Measurements from ENCODE around the gene FNIP1. TPM values are rescaled to one million over a fixed set of nuclear protein-coding genes. Genes with fewer than 3 reads are reported as not detected.

The FNIP1 gene
- total and polyA plus RNA-seq, 2 donors from 2014 or later: 2.9 to 31.1 TPM

DNA sequence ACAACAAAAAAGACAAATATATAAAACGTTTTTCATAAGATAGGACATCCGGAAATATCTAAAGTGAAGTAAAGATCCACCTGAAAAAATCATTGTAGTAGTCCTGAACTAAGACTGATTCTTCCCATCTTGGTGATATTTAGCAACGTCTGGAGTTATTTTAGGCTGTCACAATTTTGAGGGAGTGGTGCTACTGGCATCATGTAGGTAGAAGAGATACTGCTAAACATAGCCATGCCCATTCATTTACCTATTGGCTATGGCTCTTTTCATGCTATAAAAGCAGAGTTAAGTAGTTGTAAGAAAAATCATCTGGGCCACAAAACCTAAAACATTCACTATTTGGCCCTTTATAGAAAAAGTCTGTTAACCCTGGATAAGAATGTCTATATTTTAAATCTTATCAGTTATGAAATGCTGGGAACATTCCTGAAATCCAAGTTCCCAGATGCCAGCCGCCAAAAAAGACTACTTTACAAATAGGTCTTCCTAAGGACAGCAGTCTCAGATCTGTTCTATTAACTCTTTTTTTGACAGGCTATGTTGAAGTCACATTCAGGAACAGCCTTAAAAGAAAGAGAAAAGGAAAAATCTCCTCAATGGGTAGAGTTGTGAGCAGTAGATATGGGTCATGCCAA, 188.8 kb downstream of the FNIP1 start:
- Histone ChIP-seq H3K4me1 (ENCODE audit: control insufficient read depth in 2 of 3, insufficient read depth in 2 of 3, low read depth in 1 of 3, low read length in 3 of 3) (peaks cover 0 to 2% (median 0%) of the 10 kb centered on the region in 3 donors), H3K9ac (ENCODE audit: low read length in 3 of 3) (no peak overlapping the region), H3K27me3 (ENCODE audit: control insufficient read depth, insufficient read depth, low read length) (no peaks in the 10 kb centered on the region), H3K9me3 (ENCODE audit: control insufficient read depth in 2 of 3, insufficient read depth in 1 of 3, low read length in 3 of 3) (no peaks in the 10 kb centered on the region), H3K4me3 (ENCODE audit: low read length in 3 of 3) (no peak overlapping the region), H3K36me3 (ENCODE audit: control insufficient read depth in 2 of 3, insufficient read depth in 3 of 3, low read length in 3 of 3) (no peaks in the 10 kb centered on the region), H3K27ac (ENCODE audit: low read depth in 2 of 2, low read length in 2 of 2) (no peak overlapping the region)
- FAIRE-seq (no peak), DNase-seq (no peak)
- TF ChIP-seq, protein P1, sequence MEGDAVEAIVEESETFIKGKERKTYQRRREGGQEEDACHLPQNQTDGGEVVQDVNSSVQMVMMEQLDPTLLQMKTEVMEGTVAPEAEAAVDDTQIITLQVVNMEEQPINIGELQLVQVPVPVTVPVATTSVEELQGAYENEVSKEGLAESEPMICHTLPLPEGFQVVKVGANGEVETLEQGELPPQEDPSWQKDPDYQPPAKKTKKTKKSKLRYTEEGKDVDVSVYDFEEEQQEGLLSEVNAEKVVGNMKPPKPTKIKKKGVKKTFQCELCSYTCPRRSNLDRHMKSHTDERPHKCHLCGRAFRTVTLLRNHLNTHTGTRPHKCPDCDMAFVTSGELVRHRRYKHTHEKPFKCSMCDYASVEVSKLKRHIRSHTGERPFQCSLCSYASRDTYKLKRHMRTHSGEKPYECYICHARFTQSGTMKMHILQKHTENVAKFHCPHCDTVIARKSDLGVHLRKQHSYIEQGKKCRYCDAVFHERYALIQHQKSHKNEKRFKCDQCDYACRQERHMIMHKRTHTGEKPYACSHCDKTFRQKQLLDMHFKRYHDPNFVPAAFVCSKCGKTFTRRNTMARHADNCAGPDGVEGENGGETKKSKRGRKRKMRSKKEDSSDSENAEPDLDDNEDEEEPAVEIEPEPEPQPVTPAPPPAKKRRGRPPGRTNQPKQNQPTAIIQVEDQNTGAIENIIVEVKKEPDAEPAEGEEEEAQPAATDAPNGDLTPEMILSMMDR (IDR thresholded peaks at IDR 0.05; ENCODE audit: borderline replicate concordance, extremely low read depth, insufficient read depth): no peak
- intact Hi-C loops (cut with DNase I): no loop called here

DNA sequence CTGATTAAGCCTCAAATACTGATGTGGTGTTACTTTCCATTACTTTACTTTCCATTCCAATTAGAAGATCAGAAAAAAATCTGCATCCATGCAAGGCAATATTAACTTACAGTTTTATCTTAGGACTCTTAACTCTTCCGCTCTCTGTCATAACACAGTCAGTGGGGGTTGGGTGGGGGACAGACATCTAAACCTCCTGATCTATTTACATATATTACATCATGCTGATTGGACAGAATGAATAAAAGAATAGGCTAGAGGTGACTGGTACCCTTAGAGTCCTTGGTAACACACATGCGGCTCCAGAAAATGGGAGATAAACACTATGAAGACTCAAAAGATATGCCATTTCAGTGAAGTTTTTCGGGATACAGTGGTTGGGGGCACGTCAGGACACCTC, 189.4 kb downstream of the FNIP1 start:
- TF ChIP-seq, protein P1 (IDR thresholded peaks at IDR 0.05; ENCODE audit: borderline replicate concordance, extremely low read depth, insufficient read depth): no peak
- no peaks in the 10 kb centered on the region for H3K9me3 ChIP-seq (ENCODE audit: control insufficient read depth in 2 of 3, insufficient read depth in 1 of 3, low read length in 3 of 3)
- H3K27ac ChIP-seq (ENCODE audit: low read depth in 2 of 2, low read length in 2 of 2): no peak overlapping the region
- no peak overlapping the region for H3K4me3 ChIP-seq (ENCODE audit: low read length in 3 of 3)
- no peaks in the 10 kb centered on the region for H3K27me3 ChIP-seq (ENCODE audit: control insufficient read depth, insufficient read depth, low read length)
- no peak overlapping the region for H3K9ac ChIP-seq (ENCODE audit: low read length in 3 of 3)
- FAIRE-seq: no peak
- no peaks in the 10 kb centered on the region for H3K36me3 ChIP-seq (ENCODE audit: control insufficient read depth in 2 of 3, insufficient read depth in 3 of 3, low read length in 3 of 3)
- DNase-seq: no peak
- H3K4me1 ChIP-seq (ENCODE audit: control insufficient read depth in 2 of 3, insufficient read depth in 2 of 3, low read depth in 1 of 3, low read length in 3 of 3): peaks cover 0 to 2% (median 0%) of the 10 kb centered on the region in 3 donors
- intact Hi-C loops (cut with DNase I): no loop called here

DNA sequence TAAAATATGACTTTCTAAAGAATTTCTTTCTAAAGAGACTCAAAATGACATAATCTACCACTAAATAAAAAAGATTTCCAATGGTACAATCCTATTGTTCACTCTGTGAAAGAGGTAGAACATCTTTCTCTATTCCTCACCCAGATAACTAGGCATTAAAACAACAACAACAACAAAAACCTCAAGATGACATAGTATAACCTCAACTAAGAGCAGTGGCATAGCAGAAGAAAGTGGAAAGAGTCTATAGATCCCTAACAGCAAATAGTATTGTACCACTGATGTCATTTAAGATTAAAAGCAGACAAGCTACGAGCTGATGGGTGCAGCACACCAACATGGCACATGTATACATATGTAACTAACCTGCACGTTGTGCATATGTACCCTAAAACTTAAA, 191.7 kb downstream of the FNIP1 start:
- no peak for FAIRE-seq
- Histone ChIP-seq H3K9ac (ENCODE audit: low read length in 3 of 3) (no peak overlapping the region), H3K27ac (ENCODE audit: low read depth in 2 of 2, low read length in 2 of 2) (no peak overlapping the region), H3K4me1 (ENCODE audit: control insufficient read depth in 2 of 3, insufficient read depth in 2 of 3, low read depth in 1 of 3, low read length in 3 of 3) (no peaks in the 10 kb centered on the region), H3K9me3 (ENCODE audit: control insufficient read depth in 2 of 3, insufficient read depth in 1 of 3, low read length in 3 of 3) (no peaks in the 10 kb centered on the region), H3K36me3 (ENCODE audit: control insufficient read depth in 2 of 3, insufficient read depth in 3 of 3, low read length in 3 of 3) (no peaks in the 10 kb centered on the region), H3K27me3 (ENCODE audit: control insufficient read depth, insufficient read depth, low read length) (no peaks in the 10 kb centered on the region), H3K4me3 (ENCODE audit: low read length in 3 of 3) (no peak overlapping the region)
- no peak for DNase-seq
- TF ChIP-seq, protein P1 (IDR thresholded peaks at IDR 0.05; ENCODE audit: borderline replicate concordance, extremely low read depth, insufficient read depth): no peak
- intact Hi-C loops (cut with DNase I): no loop called here
